Activated CD4-positive, alpha-beta T cell treated with anti-CD3 and anti-CD28 coated beads, Interleukin-2, amount 10 ng/mL, durations not matched to agents 24 days and 14 days (primary cell): ENCODE results near the gene KHDRBS1. TPM values are rescaled to one million over a fixed set of nuclear protein-coding genes. Genes with fewer than 3 reads are reported as not detected.
"Not testable (repeated sequence)": the region's sequence is repeated elsewhere in the genome, so short reads cannot be mapped to it uniquely, and the experiment has no call there.

Experiments
- DNase-seq: peaks from one replicate; pipeline ENCODE4 v3.0.0; 2022
- H3K27ac Mint-ChIP-seq: one replicate; pipeline ENCODE4 v1.8.0; 2022; ENCODE audit warnings: mild to moderate bottlenecking, mixed read lengths
- H3K27me3 Mint-ChIP-seq: one replicate; pipeline ENCODE4 v1.8.0; 2022; ENCODE audit warnings: mixed read lengths
- H3K36me3 Mint-ChIP-seq: one replicate; pipeline ENCODE4 v1.8.0; 2022; ENCODE audit warnings: low read depth, mild to moderate bottlenecking, mixed read lengths
- H3K4me1 Mint-ChIP-seq: one replicate; pipeline ENCODE4 v1.8.0; 2021; ENCODE audit warnings: mixed read lengths
- H3K4me3 Mint-ChIP-seq: one replicate; pipeline ENCODE4 v1.8.0; 2022; ENCODE audit warnings: mild to moderate bottlenecking, moderate library complexity, mixed read lengths
- H3K9me3 Mint-ChIP-seq: one replicate; pipeline ENCODE4 v1.8.0; 2021; ENCODE audit warnings: mixed read lengths
- intact Hi-C: fragments of 100-400 bp; cut with micrococcal nuclease; formaldehyde crosslinking; loops from one replicate; pipeline ENCODE4 v1.15.1; 2023
- total RNA-seq: library from RNA; stranded (reverse); gene quantifications from 2 replicates; pipeline ENCODE4 v1.2.3, GENCODE V29; 2022

The KHDRBS1 gene
- total RNA-seq, 1 donor from 2014 or later, result 174 TPM

DNA sequence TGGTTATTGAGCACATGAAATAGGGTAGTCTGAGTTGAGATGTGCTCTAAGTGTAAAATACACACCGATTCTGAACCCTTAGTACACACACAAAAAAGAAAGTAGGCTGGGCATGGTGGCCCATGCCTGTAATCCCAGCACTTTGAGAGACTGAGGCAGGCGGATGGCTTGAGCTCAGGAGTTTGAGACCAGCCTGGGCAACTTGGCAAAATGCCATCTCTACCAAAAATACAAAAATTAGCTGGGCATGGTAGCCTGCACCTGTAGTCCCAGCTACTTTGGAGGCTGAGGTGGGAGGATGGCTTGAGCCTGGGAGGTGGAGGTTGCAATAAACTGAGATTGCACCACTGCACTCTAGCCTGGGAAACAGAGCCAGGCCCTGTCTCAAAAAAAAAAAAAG is 72.7 kb downstream of the KHDRBS1 start:
- H3K36me3 Mint-ChIP-seq, result peaks cover 41% of the 10 kb centered on the region
- H3K4me1 Mint-ChIP-seq, H3K4me3 Mint-ChIP-seq, H3K9me3 Mint-ChIP-seq, H3K27me3 Mint-ChIP-seq, DNase-seq, intact Hi-C loops, H3K27ac Mint-ChIP-seq: not testable (repeated sequence)

DNA sequence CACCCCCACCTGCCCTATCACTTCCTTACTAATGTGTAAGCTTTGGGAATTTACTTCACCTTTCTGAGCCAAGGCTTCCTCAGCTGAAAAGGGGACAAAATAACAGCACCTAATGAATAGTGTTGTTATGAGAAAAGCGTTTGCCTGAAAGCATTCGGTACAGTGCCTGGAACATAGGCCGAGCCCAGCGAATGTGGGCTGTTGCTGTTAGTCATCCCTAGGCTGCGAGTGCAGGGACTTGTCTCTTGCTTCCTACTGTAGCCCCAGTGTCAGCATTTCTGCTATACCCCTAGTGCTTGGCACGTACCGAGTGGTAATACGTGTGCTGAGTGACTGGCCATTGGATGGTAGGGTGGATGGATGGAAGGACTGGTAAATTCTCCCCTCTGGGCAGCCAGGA is 77.5 kb downstream of the KHDRBS1 start:
- intact Hi-C loops, result no loop called here
- no peak overlapping the region for H3K27ac Mint-ChIP-seq
- DNase-seq, result no peak
- H3K4me1 Mint-ChIP-seq, result no peaks in the 10 kb centered on the region
- H3K9me3 Mint-ChIP-seq, result no peaks in the 10 kb centered on the region
- H3K4me3 Mint-ChIP-seq, result no peak overlapping the region
- H3K27me3 Mint-ChIP-seq, result no peaks in the 10 kb centered on the region
- peaks cover 43% of the 10 kb centered on the region for H3K36me3 Mint-ChIP-seq

DNA sequence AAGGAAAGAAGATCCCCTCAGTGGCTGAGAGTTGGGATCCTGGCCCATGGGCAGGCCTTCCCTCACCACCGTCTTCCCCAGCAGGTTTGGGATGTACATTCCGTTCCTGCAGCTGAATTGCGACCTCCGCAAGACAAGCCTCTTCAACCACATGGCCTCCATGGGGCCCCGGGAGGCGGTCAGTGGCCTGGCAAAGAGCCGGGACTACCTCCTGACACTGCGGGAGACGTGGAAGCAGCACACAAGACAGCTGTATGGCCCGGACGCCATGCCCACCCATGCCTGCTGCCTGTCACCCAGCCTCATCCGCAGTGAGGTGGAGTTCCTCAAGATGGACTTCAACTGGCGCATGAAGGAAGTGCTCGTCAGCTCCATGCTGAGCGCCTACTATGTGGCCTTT is 77.9 kb downstream of the KHDRBS1 start:
- Mint-ChIP-seq H3K4me1 (no peaks in the 10 kb centered on the region), H3K27ac (no peak overlapping the region), H3K27me3 (no peaks in the 10 kb centered on the region), H3K9me3 (no peaks in the 10 kb centered on the region), H3K36me3 (peaks cover 42% of the 10 kb centered on the region), H3K4me3 (no peak overlapping the region)
- intact Hi-C loops, result no loop called here
- DNase-seq, result no peak

Other genes with a start within 250 kb of the KHDRBS1 start
- 0.40 and 0.45 TPM in 2 replicates for gene ADGRB2, start 249.5 kb upstream of the KHDRBS1 start, total RNA-seq
- gene SPOCD1, start 197.8 kb upstream of the KHDRBS1 start, total RNA-seq, result not detected in 2 replicates
- gene PTP4A2, start 75.5 kb upstream of the KHDRBS1 start, total RNA-seq, result 363 and 390 TPM in 2 replicates
- gene TMEM39B, start 59.1 kb downstream of the KHDRBS1 start, total RNA-seq, result 34.5 and 38.0 TPM in 2 replicates
- 79.4 and 87.6 TPM in 2 replicates for gene KPNA6, start 94.2 kb downstream of the KHDRBS1 start, total RNA-seq
- gene TXLNA, start 165.8 kb downstream of the KHDRBS1 start, total RNA-seq, result 105 and 106 TPM in 2 replicates
- 37.1 and 38.1 TPM in 2 replicates for gene CCDC28B, start 186.7 kb downstream of the KHDRBS1 start, total RNA-seq
- 6.1 and 6.4 TPM in 2 replicates for gene IQCC, start 191.8 kb downstream of the KHDRBS1 start, total RNA-seq
- gene DCDC2B, start 195.2 kb downstream of the KHDRBS1 start, total RNA-seq, result 0.12 TPM in 1 of 2 replicates, not detected in the other
- gene TMEM234, start 208.5 kb downstream of the KHDRBS1 start, total RNA-seq, result 10.6 and 10.9 TPM in 2 replicates
- gene EIF3I, start 208.5 kb downstream of the KHDRBS1 start, total RNA-seq, result 304 and 341 TPM in 2 replicates
- 0.23 and 0.57 TPM in 2 replicates for gene FAM167B, start 233.4 kb downstream of the KHDRBS1 start, total RNA-seq
- 240 and 248 TPM in 2 replicates for gene LCK, start 237.4 kb downstream of the KHDRBS1 start, total RNA-seq